HG02642 (cell line): ENCODE results near the gene C20orf96.
A peak's percentile ranks its signal among the peaks of the same experiment; 100 is the strongest.
"Not testable (repeated sequence)": the region's sequence is repeated elsewhere in the genome, so short reads cannot be mapped to it uniquely, and the experiment has no call there.

Experiments
- ATAC-seq: cut with Tn5 transposase; IDR thresholded peaks from one replicate; pipeline ENCODE4 v1.9.1; 2021; ENCODE audit warnings: mild to moderate bottlenecking; ENCODE audit not compliant: unreplicated experiment, poor library complexity

C20orf96 gene

GRCh38 chr20:290084-290831 lies at the start of gene C20orf96:
Gene C20orf96 (minus strand): TSS chr20:290750. CDS start chr20:290610, 140 bp downstream.
- ATAC-seq: peak; percentile 87

- not testable (repeated sequence) for ATAC-seq
These were observed 45.5 kb upstream of the C20orf96 start for GRCh38 chr20:336040-336439.

DNA sequence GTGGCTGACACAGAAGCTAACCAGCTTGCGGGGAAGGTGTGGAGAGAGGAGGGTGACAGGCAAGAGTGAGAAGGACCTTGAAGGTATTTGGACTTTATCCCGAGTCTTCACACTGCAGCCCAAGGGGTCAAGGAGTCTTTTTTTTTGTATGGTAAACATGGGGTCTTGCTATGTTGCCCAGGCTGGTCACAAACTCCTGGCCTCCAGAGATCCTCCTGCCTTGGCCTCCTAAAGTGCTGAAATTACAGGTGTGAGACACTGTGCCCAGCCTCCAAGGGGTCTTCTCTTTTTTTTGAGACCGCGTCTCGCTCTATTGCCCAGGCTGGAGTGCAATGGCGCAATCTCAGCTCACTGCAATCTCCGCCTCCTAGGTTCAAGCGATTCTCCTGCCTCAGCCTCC lies 44.0 kb upstream of the C20orf96 start:
- no peak for ATAC-seq

DNA sequence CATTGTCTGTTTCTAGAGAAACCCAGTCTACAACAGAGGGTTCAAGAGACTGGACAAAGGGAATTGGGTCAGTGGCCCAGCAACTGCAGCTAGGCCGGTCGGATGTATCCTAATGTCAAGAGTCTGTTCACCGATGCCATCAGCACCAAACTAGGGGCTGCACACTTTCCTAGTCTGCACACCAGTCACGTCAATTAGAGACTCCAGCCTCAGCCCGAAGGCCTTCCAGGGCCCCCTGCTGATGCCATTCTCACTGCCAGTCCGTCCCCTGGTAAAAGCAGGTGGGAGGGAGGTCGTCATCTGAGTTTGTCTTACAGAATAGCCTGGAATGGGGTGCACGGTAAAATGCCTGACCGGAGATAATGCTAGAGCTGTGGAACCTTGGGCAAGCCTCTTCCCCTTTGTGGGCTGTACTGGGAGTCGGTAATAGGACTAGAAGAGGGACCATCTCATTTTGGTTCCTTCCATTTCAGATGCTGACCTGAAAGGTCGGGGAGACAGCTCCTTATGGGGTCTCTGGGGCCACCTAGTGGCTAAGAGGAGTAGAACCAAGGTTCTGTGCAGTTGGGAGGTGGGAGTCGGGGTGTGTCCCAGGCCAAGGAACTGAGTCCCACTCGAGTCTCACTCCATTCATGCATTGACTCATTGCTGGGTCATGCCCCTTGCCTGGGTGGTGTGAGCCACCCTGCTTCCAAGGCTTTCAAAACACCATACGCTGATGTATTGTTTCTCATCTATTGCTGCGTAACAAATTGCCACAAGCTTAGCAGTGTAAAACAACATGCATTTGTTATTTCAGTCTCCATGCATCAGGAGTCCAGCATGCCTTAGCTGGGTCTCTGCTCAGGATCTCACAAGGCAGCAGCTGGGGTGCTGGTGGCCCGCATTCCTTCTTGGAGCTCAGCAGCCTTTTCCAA lies 39.9 kb upstream of the C20orf96 start:
- peak; percentile 31 for ATAC-seq

DNA sequence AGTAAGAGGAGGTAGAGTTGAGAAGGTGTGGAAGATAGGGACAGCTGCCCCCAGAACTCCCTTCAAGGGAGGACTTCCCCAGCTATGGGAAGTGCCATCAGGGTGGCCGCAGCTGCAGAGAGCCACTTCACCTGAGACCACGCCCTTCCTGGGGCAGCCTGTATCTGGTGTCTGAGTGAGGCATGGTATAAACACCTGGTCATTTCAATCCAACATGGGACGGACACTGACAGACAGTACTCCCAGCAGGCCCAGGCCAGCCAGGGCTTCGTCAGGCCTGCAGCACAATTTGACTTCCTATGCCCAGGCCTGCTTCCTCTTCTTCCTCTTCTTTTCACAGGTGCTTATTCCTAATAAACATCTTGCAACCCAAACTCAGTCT lies 39.3 kb upstream of the C20orf96 start:
- no peak for ATAC-seq

DNA sequence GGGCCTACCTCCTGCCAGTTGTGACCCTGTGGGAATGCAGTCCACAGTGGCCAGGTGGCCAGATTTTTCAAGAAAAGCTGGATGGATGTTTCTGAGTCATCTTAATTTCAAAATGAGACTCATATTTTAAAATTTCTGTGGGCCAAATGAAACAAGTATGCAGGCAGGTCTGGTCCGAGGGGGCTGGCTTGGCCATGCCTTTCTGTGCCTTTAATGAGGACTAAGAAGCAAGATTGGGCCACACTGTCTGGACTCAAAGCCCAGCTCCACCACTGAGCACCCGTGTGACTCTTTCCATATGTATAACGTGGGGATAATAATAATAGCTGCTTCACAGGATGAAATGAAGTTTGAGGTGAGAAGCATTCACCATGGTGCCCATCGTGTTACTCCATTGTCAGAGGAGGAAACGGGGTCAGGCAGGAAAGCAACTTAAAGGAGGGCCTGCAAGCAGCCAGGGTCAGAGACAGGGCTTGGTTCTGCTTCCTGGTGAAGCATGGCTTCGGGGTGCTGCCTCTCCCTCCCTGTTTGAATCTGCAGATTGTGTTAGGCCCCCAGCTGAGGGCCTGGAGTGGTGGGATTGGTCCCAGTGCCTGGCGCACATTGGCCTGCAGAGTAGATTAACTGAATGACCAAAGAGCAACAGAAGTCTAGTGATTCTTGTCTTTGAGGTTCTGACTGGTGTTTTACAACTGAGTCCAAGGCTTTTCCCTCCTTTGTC lies 38.6 kb upstream of the C20orf96 start:
- no peak for ATAC-seq

GRCh38 chr20:328027-328974 lies 37.8 kb upstream of the C20orf96 start:
- ATAC-seq: no peak

DNA sequence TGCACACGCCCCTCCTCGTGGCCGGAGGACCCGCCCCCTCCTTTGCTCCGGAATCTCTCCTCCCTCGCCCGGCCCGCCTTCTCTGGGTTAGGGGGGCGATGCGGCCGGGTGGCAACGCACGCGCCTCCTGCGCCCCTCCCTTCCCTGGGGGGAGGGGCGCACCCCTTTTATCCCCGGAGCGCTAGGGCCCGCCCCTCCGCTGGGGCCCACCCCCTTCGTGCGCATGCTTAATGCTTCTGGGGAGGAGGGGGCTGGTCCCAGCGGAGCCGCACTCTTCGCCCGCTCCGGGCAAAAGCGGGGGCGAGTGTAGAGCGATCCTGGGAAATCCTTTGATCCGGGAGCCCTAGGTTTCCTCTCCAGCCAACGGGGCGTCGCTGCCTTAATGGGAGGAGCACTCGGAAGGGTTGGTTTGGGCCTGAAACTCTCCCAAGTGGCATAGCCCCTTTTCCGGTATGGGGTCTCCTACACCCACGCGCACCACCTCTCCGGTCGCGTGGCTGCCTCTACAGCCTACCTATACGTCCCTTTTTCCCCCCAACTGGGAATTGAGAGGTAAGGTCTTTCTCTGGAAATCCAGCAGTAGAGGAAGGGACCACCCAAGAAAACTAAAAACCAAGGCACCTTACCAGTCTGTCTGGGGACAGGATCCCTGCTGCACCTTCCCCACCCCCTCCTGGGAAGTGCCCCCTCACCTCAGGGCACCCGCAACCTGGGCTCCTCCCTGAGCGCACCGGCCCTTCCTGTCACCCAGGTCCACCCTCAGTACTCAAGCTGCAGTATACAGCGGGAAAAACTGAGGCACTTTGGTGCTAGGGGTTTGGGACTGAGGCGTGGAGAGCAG lies 36.9 kb upstream of the C20orf96 start:
- peak; percentile 12 for ATAC-seq

- no peak for ATAC-seq
These were observed 36.2 kb upstream of the C20orf96 start for GRCh38 chr20:326645-327185.

DNA sequence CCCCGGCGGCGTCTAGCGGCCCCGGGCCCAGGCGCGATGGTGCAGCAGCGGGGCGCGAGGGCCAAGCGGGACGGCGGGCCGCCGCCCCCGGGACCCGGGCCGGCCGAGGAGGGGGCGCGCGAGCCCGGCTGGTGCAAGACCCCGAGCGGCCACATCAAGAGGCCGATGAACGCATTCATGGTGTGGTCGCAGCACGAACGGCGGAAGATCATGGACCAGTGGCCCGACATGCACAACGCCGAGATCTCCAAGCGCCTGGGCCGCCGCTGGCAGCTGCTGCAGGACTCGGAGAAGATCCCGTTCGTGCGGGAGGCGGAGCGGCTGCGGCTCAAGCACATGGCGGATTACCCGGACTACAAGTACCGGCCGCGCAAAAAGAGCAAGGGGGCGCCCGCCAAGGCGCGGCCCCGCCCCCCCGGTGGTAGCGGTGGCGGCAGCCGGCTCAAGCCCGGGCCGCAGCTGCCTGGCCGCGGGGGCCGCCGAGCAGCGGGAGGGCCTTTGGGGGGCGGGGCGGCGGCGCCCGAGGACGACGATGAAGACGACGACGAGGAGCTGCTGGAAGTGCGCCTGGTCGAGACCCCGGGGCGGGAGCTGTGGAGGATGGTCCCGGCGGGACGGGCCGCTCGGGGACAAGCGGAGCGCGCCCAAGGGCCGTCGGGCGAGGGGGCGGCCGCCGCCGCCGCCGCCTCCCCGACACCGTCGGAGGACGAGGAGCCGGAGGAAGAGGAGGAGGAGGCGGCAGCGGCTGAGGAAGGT lies 35.5 kb upstream of the C20orf96 start:
- ATAC-seq: peak; percentile 7

- peak; percentile 80 for ATAC-seq
These were observed 34.7 kb upstream of the C20orf96 start, which contains the start of gene SOX12 for GRCh38 chr20:325045-325888. Gene SOX12 (plus strand): TSS chr20:325552. CDS start chr20:325925, 373 bp downstream.

GRCh38 chr20:324177-325044 lies 33.9 kb upstream of the C20orf96 start:
- ATAC-seq: peak; percentile 61

DNA sequence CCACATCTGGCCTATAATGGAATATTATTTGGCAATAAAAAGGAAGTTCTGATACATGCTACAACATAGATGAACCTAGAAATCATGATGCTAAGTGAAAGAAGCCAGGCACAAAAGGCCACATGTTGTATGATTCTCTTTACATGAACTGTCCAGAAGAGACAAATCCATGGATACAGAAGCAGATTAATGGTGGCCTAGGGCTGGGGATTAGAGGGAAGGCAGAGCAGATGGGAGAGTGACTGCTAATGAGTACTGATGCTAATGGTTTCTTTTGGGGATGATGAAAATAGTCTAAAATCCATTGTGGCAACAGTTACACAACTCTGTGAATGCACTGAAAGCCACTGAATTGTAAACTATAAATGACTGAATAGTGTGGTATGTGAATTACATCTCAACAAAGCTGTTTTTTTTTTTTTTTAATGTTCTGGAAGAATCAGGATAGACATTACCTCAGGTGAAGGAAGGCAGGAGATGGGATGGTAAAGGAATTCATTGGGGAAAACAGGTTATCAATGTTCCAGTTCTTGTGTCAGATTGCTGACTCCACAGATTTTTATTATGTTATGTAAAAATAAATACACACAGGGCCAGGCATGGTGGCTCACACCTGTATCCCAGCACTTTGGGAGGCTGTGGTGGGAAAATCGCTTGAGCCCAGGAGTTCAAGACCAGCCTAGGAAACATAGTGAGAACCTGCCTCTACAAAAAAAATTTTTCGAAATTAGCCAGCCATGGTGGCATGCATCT lies 25.9 kb upstream of the C20orf96 start:
- no peak for ATAC-seq

GRCh38 chr20:313948-314347 lies 23.4 kb upstream of the C20orf96 start:
- ATAC-seq: no peak

DNA sequence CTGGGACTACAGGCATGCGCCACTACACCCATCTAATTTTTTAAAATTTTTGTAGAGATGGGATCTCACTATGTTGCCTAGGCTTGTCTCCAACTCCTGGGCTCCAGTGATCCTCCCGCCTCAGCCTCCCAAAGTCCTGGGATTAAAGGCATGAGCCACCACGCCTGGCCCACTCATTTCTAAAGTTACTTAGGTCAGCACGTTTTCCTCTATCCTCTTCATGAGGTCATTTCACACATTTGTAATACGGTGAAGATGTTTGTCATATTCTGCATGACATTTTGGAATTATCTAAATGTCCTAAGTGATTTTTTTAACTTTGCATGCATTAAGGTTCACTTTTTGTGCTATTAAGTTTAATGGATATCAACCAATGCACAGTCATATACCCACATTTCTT lies 22.9 kb upstream of the C20orf96 start:
- no peak for ATAC-seq
